Activated T-cell treated with anti-CD3 and anti-CD28 coated beads, Interleukin-2, amount 50 U/mL, for 4 hours (primary cell): ENCODE measurements around the gene SMPD3. TPM values are rescaled to one million over a fixed set of nuclear protein-coding genes. Genes with fewer than 3 reads are reported as not detected.

Source experiments
- ATAC-seq, 2 donors: fragments of 200-7000 bp; cut with Tn5 transposase; one replicate each; pipeline ENCODE4 v1.10.0; 2021
- DNase-seq: peaks from one replicate; pipeline ENCODE4 v3.0.0-alpha.2; 2020
- H3K27me3 Mint-ChIP-seq: one replicate; pipeline ENCODE4 v1.8.0; 2021; ENCODE audit warnings: low read depth, mixed read lengths
- H3K36me3 Mint-ChIP-seq: one replicate; pipeline ENCODE4 v1.8.0; 2022; ENCODE audit warnings: mixed read lengths; ENCODE audit not compliant: insufficient read depth
- H3K4me1 Mint-ChIP-seq: one replicate; pipeline ENCODE4 v1.8.0; 2021; ENCODE audit warnings: low read depth, mixed read lengths
- H3K4me3 Mint-ChIP-seq: one replicate; pipeline ENCODE4 v1.8.0; 2021; ENCODE audit warnings: mild to moderate bottlenecking, moderate library complexity, mixed read lengths
- H3K9me3 Mint-ChIP-seq: one replicate; pipeline ENCODE4 v1.8.0; 2021; ENCODE audit warnings: mixed read lengths
- total RNA-seq, 3 donors: library from RNA; stranded (reverse); gene quantifications; one replicate each; pipeline ENCODE4 v1.2.1, GENCODE V29; 2021

SMPD3 gene
- total RNA-seq, 3 donors from 2014 or later: 0.24 to 0.71 (median 0.40) TPM

GRCh38 chr16:68354816-68355215, 93.5 kb downstream of the SMPD3 start:
- peaks cover 40% of the 10 kb centered on the region for H3K4me1 Mint-ChIP-seq
- no peak for DNase-seq
- H3K27me3 Mint-ChIP-seq: no peaks in the 10 kb centered on the region
- ATAC-seq: no peak
- H3K36me3 Mint-ChIP-seq: peaks cover 26% of the 10 kb centered on the region
- no peaks in the 10 kb centered on the region for H3K9me3 Mint-ChIP-seq
- H3K4me3 Mint-ChIP-seq: no peak overlapping the region

- Mint-ChIP-seq H3K27me3 (no peaks in the 10 kb centered on the region), H3K36me3 (peaks cover 36% of the 10 kb centered on the region), H3K4me3 (no peak overlapping the region), H3K9me3 (no peaks in the 10 kb centered on the region), H3K4me1 (peaks cover 38% of the 10 kb centered on the region)
- ATAC-seq: no peak
- DNase-seq: no peak
These were observed 94.9 kb downstream of the SMPD3 start for GRCh38 chr16:68353366-68353765.

DNA sequence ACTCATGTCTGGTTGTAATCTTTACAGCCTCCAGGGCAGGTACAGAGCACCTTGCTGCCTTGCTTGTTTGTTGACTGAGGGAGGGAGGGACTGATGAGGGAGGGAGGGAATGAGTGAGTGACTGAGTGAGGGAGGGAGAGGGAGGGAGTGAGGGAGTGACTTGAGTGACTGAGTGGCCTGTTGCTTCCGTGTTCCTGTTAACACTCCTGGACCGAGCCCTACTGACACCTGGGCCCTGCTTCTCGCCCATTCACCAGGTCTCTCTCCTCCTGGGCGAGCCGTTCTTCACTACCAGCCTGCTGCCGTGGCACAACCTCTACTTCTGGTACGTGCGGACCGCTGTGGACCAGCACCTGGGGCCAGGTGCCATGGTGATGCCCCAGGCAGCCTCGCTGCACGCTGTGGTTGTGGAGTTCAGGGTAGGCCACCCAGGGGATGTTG, 96.3 kb downstream of the SMPD3 start:
- ATAC-seq (no peak), DNase-seq (no peak)
- Mint-ChIP-seq H3K4me1 (peaks cover 24% of the 10 kb centered on the region), H3K27me3 (no peaks in the 10 kb centered on the region), H3K36me3 (peaks cover 42% of the 10 kb centered on the region), H3K4me3 (no peak overlapping the region), H3K9me3 (no peaks in the 10 kb centered on the region)

- H3K9me3 Mint-ChIP-seq: no peaks in the 10 kb centered on the region
- no peak for DNase-seq
- no peak for ATAC-seq
- H3K27me3 Mint-ChIP-seq: no peaks in the 10 kb centered on the region
- no peak overlapping the region for H3K4me3 Mint-ChIP-seq
- H3K4me1 Mint-ChIP-seq: peaks cover 19% of the 10 kb centered on the region
- peaks cover 47% of the 10 kb centered on the region for H3K36me3 Mint-ChIP-seq
These were observed 96.8 kb downstream of the SMPD3 start for GRCh38 chr16:68351463-68351862.

- ATAC-seq (no peak), DNase-seq (no peak)
- Mint-ChIP-seq H3K9me3 (no peaks in the 10 kb centered on the region), H3K27me3 (no peaks in the 10 kb centered on the region), H3K4me1 (peaks cover 14% of the 10 kb centered on the region), H3K36me3 (peaks cover 52% of the 10 kb centered on the region), H3K4me3 (no peak overlapping the region)
These were observed 97.4 kb downstream of the SMPD3 start for GRCh38 chr16:68350813-68351350.

GRCh38 chr16:68349838-68350410, 98.4 kb downstream of the SMPD3 start:
- no peaks in the 10 kb centered on the region for H3K9me3 Mint-ChIP-seq
- no peaks in the 10 kb centered on the region for H3K27me3 Mint-ChIP-seq
- DNase-seq (no peak), ATAC-seq (no peak)
- peaks cover 55% of the 10 kb centered on the region for H3K36me3 Mint-ChIP-seq
- no peak overlapping the region for H3K4me3 Mint-ChIP-seq
- peaks cover 4% of the 10 kb centered on the region for H3K4me1 Mint-ChIP-seq

DNA sequence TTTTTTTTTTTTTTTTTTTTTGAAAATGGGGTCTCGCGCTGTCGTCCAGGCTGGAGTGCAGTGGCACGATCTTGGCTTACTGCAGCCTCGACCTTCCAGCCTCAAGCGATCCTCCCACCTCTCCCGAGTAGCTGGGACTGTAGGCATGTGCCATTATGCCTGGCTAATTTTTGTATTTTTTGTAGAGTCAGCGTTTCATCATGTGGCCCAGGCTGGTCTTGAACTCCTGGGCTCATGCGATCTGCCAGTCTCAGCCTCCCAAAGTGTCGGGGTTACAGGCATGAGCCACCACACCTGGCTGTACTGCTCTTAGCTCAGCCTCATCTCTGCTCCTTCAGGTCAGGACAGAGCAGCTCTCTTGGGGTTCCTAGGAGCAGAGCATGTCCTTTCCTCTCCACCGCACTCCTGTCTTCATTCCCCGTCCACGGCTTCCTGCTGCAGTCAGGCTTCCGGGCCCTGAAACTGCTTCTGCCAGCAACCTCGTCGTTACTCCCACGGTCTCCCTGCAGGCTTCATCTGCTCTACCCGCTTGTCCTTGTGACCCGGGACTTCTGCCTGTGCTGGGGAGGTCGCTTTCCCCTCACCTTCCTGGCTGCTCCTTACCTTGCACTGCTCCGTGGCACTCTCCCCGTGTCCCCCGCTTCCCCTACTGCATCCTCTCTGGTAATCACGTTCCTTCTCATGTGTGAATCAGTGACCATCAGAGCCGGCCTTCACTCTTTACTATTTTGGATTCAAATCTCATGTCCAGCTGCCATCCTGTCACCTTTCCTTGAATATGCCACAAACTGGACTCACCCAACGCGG, 99.5 kb downstream of the SMPD3 start:
- Mint-ChIP-seq H3K9me3 (no peaks in the 10 kb centered on the region), H3K36me3 (peaks cover 51% of the 10 kb centered on the region), H3K27me3 (no peaks in the 10 kb centered on the region), H3K4me1 (peaks cover 3% of the 10 kb centered on the region), H3K4me3 (no peak overlapping the region)
- ATAC-seq (no peak), DNase-seq (no peak)

GRCh38 chr16:68347605-68348004, 100.7 kb downstream of the SMPD3 start:
- Mint-ChIP-seq H3K4me3 (no peak overlapping the region), H3K36me3 (peaks cover 50% of the 10 kb centered on the region), H3K27me3 (no peaks in the 10 kb centered on the region), H3K4me1 (peaks cover 3% of the 10 kb centered on the region), H3K9me3 (no peaks in the 10 kb centered on the region)
- DNase-seq: no peak
- no peak for ATAC-seq

DNA sequence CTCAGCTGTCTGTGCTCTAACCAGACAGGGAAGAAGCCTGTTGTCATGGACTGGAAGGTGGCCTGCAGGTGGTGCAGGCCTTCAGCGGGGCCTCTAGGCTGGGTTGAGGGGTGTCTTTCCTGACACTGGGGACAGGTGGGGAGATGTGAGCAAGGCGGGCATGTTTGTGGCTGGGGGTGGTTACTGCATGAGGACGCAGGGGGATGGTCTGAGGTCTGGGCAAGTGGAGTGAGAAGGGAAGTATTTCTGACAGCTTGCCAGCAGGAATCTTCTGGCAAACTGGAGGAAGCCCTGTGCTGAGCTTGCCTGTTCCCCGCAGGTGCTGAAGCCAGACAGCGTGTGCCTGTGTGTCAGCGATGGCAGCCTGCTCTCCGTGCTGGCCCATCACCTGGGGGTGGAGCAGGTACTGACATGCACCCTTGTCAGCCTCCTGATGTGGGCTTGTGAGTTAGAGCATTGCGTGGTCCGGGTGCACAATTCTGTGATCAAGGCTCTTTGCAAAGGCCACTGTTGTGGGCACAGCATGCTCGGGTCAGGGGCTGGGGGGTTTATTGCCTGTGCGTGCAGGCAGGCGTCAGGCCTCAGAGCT, 101.3 kb downstream of the SMPD3 start:
- Mint-ChIP-seq H3K9me3 (no peaks in the 10 kb centered on the region), H3K4me3 (no peak overlapping the region), H3K36me3 (peaks cover 50% of the 10 kb centered on the region), H3K4me1 (peaks cover 3% of the 10 kb centered on the region), H3K27me3 (no peaks in the 10 kb centered on the region)
- DNase-seq: no peak
- ATAC-seq: no peak

GRCh38 chr16:68345958-68346635, 102.2 kb downstream of the SMPD3 start:
- Mint-ChIP-seq H3K36me3 (peaks cover 48% of the 10 kb centered on the region), H3K4me3 (no peak overlapping the region), H3K4me1 (peaks cover 3% of the 10 kb centered on the region), H3K27me3 (no peaks in the 10 kb centered on the region), H3K9me3 (no peaks in the 10 kb centered on the region)
- DNase-seq (no peak), ATAC-seq (no peak)

DNA sequence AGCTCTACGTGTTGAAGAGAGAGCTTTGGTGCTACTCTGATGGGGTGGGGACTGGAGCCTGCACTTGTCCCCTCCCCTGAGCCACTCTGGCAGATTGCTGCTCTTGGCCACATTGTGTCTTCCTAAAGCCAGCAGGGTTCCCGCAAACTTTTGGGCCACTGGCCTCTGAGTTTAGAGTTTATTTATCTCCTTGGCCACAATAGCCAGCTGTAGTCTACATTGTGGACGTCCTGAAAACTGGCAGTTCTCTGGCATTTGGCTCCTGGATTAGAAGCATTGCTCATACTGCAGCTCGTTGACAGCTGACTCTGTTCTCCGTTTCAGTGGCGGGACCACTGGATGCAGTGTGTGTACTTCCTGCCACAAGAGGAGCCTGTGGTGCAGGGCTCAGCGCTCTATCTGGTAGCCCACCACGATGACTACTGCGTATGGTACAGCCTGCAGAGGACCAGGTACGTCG, 102.9 kb downstream of the SMPD3 start:
- DNase-seq: no peak
- Mint-ChIP-seq H3K9me3 (no peaks in the 10 kb centered on the region), H3K36me3 (peaks cover 51% of the 10 kb centered on the region), H3K4me3 (no peak overlapping the region), H3K27me3 (no peaks in the 10 kb centered on the region), H3K4me1 (peaks cover 3% of the 10 kb centered on the region)
- peak; percentile 51 to 67 for ATAC-seq

DNA sequence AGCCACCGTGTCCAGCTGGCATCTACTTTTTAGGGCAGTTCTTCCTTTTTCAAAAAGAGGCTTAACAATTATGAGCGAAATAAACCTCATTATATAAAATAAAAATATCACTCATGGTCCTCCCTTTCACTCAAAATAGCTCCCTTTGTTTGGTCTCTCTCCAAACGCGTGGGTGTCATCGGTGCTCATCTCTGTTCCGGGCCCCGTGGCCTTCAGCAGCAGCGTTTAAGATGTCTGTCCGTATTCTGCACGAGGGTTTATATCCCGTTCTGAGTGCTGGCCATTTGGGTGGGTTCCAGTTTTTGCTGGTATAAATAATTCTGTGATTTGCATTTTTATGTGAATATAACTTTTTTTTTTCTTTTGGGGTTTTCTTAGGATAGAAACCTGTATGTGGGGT, 104.1 kb downstream of the SMPD3 start:
- DNase-seq (no peak), ATAC-seq (no peak)
- Mint-ChIP-seq H3K9me3 (no peaks in the 10 kb centered on the region), H3K36me3 (peaks cover 55% of the 10 kb centered on the region), H3K27me3 (no peaks in the 10 kb centered on the region), H3K4me1 (peaks cover 3% of the 10 kb centered on the region), H3K4me3 (no peak overlapping the region)

- Mint-ChIP-seq H3K4me3 (no peak overlapping the region), H3K4me1 (peaks cover 3% of the 10 kb centered on the region), H3K27me3 (no peaks in the 10 kb centered on the region), H3K9me3 (no peaks in the 10 kb centered on the region), H3K36me3 (peaks cover 53% of the 10 kb centered on the region)
- DNase-seq (no peak), ATAC-seq (no peak)
These were observed 105.2 kb downstream of the SMPD3 start for GRCh38 chr16:68343137-68343536.

- no peaks in the 10 kb centered on the region for H3K9me3 Mint-ChIP-seq
These were observed 105.7 kb downstream of the SMPD3 start for GRCh38 chr16:68342620-68343019.

More at GRCh38 chr16:68342620-68343019, 105.7 kb downstream of the SMPD3 start:
- Mint-ChIP-seq H3K4me1 (peaks cover 3% of the 10 kb centered on the region), H3K36me3 (peaks cover 53% of the 10 kb centered on the region), H3K4me3 (no peak overlapping the region), H3K27me3 (no peaks in the 10 kb centered on the region)
- ATAC-seq: no peak
- DNase-seq: no peak
